Measurements from ENCODE around the gene GIT1.
A peak's percentile ranks its signal among the peaks of the same experiment; 100 is the strongest.

GIT1 gene

GRCh38 chr17:29615492-29616299 lies 26.2 kb upstream of the GIT1 start:
- peak; percentile 79 for DNase-seq (ENCODE audit: low read depth)

GRCh38 chr17:29615048-29615385 lies 25.6 kb upstream of the GIT1 start:
- no peak for DNase-seq (ENCODE audit: low read depth)

- no peak for DNase-seq (ENCODE audit: low read depth)
Measured at GRCh38 chr17:29614349-29615047, 25.1 kb upstream of the GIT1 start.

- no peak for DNase-seq (ENCODE audit: low read depth)
Measured at GRCh38 chr17:29613856-29614255, 24.4 kb upstream of the GIT1 start.

GRCh38 chr17:29613352-29613837 lies 23.9 kb upstream of the GIT1 start:
- DNase-seq (ENCODE audit: low read depth) = peak; percentile 87

- no peak for DNase-seq (ENCODE audit: low read depth)
Measured at GRCh38 chr17:29612404-29613280, 23.2 kb upstream of the GIT1 start.

- DNase-seq (ENCODE audit: low read depth) = no peak
Measured at GRCh38 chr17:29612094-29612403, 22.6 kb upstream of the GIT1 start.

- no peak for DNase-seq (ENCODE audit: low read depth)
Measured at GRCh38 chr17:29611351-29612093, 22.1 kb upstream of the GIT1 start.

- DNase-seq (ENCODE audit: low read depth) = no peak
Measured at GRCh38 chr17:29610395-29610794, 20.9 kb upstream of the GIT1 start.

GRCh38 chr17:29608986-29609385 lies 19.5 kb upstream of the GIT1 start:
- DNase-seq (ENCODE audit: low read depth) = no peak

GRCh38 chr17:29607557-29608195 lies 18.2 kb upstream of the GIT1 start:
- no peak for DNase-seq (ENCODE audit: low read depth)

- DNase-seq (ENCODE audit: low read depth) = no peak
Measured at GRCh38 chr17:29603109-29603674, 13.7 kb upstream of the GIT1 start.

- no peak for DNase-seq (ENCODE audit: low read depth)
Measured at GRCh38 chr17:29597361-29598172, 8.1 kb upstream of the GIT1 start.

GRCh38 chr17:29596811-29597210 lies 7.4 kb upstream of the GIT1 start:
- no peak for DNase-seq (ENCODE audit: low read depth)

GRCh38 chr17:29595943-29596774 lies 6.7 kb upstream of the GIT1 start:
- DNase-seq (ENCODE audit: low read depth) = no peak

GRCh38 chr17:29595107-29595942 lies 5.9 kb upstream of the GIT1 start:
- no peak for DNase-seq (ENCODE audit: low read depth)

- DNase-seq (ENCODE audit: low read depth) = no peak
Measured at GRCh38 chr17:29594519-29595090, 5.2 kb upstream of the GIT1 start.

Data from activated T-helper 9 cell treated with anti-CD3 and anti-CD28 coated beads, Interleukin-2, amount 50 U/mL, for 16 hours (primary cell).